Small intestine (tissue), 7 donors: Measurements from ENCODE around the gene RBM33. TPM values are rescaled to one million over a fixed set of nuclear protein-coding genes. Genes with fewer than 3 reads are reported as not detected.

Source experiments
- DNase-seq, 2 donors: peaks; one replicate each; pipeline versions ENCODE4 v3.0.0 to v3.0.0-alpha.2; 2013
- FAIRE-seq: peaks from 2 replicates; lab custom pipeline; 2012; peaks lifted over from hg19 to GRCh38; lab: Jason Lieb, UNC
- H3K27ac ChIP-seq, 3 donors: one replicate each; pipeline ENCODE4 v1.5.1; 2013; ENCODE audit warnings: low read length in 2 of 3, mild to moderate bottlenecking in 2 of 3, control low read depth in 1 of 3, inconsistent platforms in 1 of 3, low read depth in 1 of 3, moderate library complexity in 1 of 3
- H3K27me3 ChIP-seq, 3 donors: one replicate each; pipeline ENCODE4 v1.6.1; 2013; ENCODE audit warnings: low read length in 3 of 3, inconsistent platforms in 1 of 3; ENCODE audit not compliant: control insufficient read depth in 3 of 3, insufficient read depth in 3 of 3
- H3K36me3 ChIP-seq, 3 donors: one replicate each; pipeline ENCODE4 v1.6.1; 2013; ENCODE audit warnings: low read length in 3 of 3, inconsistent platforms in 1 of 3, low read depth in 1 of 3, mild to moderate bottlenecking in 1 of 3, moderate library complexity in 1 of 3; ENCODE audit not compliant: control insufficient read depth in 3 of 3, insufficient read depth in 2 of 3
- H3K4me1 ChIP-seq, 3 donors: one replicate each; pipeline ENCODE4 v1.6.1; 2013; ENCODE audit warnings: low read length in 2 of 3, inconsistent platforms in 1 of 3, low read depth in 1 of 3, mild to moderate bottlenecking in 1 of 3, moderate library complexity in 1 of 3; ENCODE audit not compliant: control insufficient read depth in 3 of 3, insufficient read depth in 2 of 3
- H3K4me3 ChIP-seq, 3 donors: one replicate each; pipeline ENCODE4 v1.5.1; 2013; ENCODE audit warnings: low read length in 3 of 3, control low read depth in 1 of 3, inconsistent platforms in 1 of 3, low read depth in 1 of 3, mild to moderate bottlenecking in 1 of 3, moderate library complexity in 1 of 3
- H3K9me3 ChIP-seq, 2 donors: one replicate each; pipeline ENCODE4 v1.6.1; 2013; ENCODE audit warnings: low read depth in 1 of 2, low read length in 1 of 2; ENCODE audit not compliant: control insufficient read depth in 2 of 2, insufficient read depth in 1 of 2
- WGBS, 3 donors: extraction: QIAGEN DNeasy Blood & Tissue Kit; methylation state at CpG; one replicate each; pipeline ENCODE4 v1.1.7; 2013; 5-methylcytosine and 5-hydroxymethylcytosine counted together
- polyA plus RNA-seq, 4 donors: library from polyadenylated mRNA; stranded (reverse) in 3 of 4; unstranded in 1 of 4; fragments of 200-250 nt in 3 of 4; fragments of 120-200 nt in 1 of 4; gene quantifications; one replicate each; pipeline versions ENCODE4 v1.2.1 to v1.2.3, GENCODE V29; 2013
- donor health status: healthy with polysubstance abuse.
- donor health status: control.
- donor health status: control.
- donor health status: Bipolar disorder and iron deficiency.
- donor health status: healthy.

Gene RBM33
- polyA plus RNA-seq, 4 donors: 7.8 to 39.7 (median 15.1) TPM

- Histone ChIP-seq H3K27ac (no peak overlapping the region), H3K36me3 (peaks cover under 1 to 27% (median 9%) of the 10 kb centered on the region in 3 donors), H3K9me3 (peaks cover 0 to 5% of the 10 kb centered on the region in 2 donors), H3K27me3 (peaks cover 0 to 9% (median 0%) of the 10 kb centered on the region in 3 donors), H3K4me1 (peaks cover 0 to 2% (median 0%) of the 10 kb centered on the region in 3 donors), H3K4me3 (no peak overlapping the region)
- DNase-seq: no peak
- 85 to 91% (median 89%) methylated on average over 10 of the region's 10 CpGs for WGBS, 3 donors
- FAIRE-seq: no peak
These were observed 142.0 kb downstream of the RBM33 start for GRCh38 chr7:155786491-155786890.

DNA sequence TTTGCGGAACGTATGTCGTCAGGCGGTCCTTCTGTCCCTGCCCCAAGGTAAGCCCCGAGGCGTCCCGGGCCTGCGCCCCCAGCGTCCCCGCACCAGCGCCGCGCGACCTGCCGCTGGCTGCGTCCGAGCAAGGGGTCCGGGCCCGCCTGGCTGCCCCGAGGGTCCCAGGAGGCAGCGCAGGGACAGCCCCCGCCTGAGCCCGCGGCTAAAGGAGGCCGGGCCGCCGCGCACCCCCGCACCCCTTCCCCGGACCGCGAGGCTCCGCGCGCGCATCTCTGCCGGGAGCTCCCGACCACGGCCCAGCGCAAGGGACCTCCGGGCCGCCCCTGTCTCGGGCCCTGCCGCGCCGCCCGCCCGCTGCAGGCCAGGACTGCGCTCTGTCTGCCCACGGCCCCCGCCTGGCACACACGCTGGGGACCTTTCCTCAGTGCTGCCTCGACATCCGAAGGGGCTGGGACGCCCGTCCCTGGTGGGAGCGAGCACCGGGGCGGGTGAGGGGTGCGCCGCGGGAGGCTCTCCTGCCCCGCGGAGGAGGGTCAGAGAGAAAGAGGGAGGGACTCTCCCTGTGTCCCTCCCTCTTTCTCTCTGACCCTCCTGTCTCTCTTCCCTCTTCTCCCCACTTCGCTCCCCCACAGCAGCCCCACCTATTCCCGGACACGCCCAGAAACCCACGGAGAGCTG is 142.8 kb downstream of the RBM33 start:
- FAIRE-seq (no peak), DNase-seq (peak in 1 of 2 donors; percentile 35)
- Histone ChIP-seq H3K9me3 (peaks cover 0 to 5% of the 10 kb centered on the region in 2 donors), H3K27ac (no peak overlapping the region), H3K4me3 (peak overlapping the region in 2 of 3 donors; percentile 13 to 15), H3K4me1 (peaks cover 0 to 2% (median 0%) of the 10 kb centered on the region in 3 donors), H3K27me3 (peaks cover 0 to 9% (median 0%) of the 10 kb centered on the region in 3 donors), H3K36me3 (peaks cover 0 to 23% (median 6%) of the 10 kb centered on the region in 3 donors)
- WGBS, 3 donors: 2 to 9% (median 6%) methylated on average over 50 to 68 of the region's 68 CpGs

DNA sequence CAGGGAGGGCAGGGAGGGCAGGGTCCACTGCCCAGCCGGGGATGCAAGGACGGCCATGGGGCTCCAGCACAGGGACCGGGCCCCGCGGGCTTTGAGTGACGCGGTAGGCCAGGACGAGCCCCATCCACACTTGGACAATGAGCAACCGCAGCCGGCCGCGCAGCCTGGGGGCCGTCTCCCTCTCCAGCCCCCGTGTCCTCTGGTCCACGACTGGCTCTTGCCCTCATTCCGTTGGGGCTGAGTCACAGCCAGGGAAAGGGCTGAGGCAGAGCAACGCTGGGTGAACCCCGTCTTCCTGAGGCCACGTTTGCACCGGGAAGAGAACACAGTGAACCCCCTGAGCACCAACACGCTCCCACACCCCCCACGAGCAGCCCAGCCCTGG is 144.1 kb downstream of the RBM33 start:
- WGBS, 3 donors: 76 to 89% (median 84%) methylated on average over 16 to 22 of the region's 22 CpGs

DNA sequence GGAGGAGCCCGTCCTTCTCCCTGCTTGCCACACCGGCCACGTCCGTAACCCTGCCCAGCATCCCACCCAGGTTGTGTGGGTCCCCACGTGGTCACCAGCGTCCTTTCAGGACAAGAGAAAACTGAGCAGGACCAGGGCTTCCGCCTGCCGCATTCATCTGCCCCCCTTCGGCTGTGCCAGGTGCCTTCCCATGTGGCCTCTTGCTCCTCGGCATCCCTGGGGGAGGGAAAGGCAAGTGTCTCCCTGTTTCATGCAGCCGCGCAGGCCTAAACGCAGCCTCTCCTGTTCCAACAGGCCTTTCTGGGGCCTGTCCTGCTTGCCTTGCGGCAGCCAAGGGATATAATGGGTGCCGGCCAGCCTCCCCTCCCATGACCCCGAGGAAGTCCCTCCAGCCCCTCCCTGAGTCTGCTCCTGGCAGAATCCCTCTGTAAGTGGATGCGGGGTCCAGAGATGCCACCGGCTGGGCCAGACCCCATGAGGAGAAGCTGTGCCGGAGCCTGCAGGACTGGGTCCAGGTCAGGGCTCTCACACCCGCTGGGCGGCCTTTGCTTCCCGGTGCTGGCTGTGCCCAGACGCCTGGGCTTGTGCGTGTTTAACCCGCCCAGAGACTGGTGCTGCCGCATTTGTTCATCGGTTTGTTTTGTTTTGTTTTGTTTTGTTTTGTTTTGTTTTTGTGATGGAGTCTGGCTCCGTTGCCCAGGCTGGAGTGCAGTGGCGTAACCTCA is 144.7 kb downstream of the RBM33 start:
- peaks cover 0 to 5% of the 10 kb centered on the region in 2 donors for H3K9me3 ChIP-seq
- 82 to 87% (median 87%) methylated on average over 28 to 29 of the region's 29 CpGs for WGBS, 3 donors
- peaks cover 0 to 2% (median 0%) of the 10 kb centered on the region in 3 donors for H3K4me1 ChIP-seq
- no peak overlapping the region for H3K4me3 ChIP-seq
- H3K36me3 ChIP-seq: peaks cover 0 to 8% (median 2%) of the 10 kb centered on the region in 3 donors
- H3K27ac ChIP-seq: no peak overlapping the region
- FAIRE-seq (no peak), DNase-seq (no peak)
- H3K27me3 ChIP-seq: peaks cover 0 to 9% (median 0%) of the 10 kb centered on the region in 3 donors

More for the DNA sequence above, 144.1 kb downstream of the RBM33 start:
- no peak overlapping the region for H3K27ac ChIP-seq
- peaks cover 0 to 2% (median 0%) of the 10 kb centered on the region in 3 donors for H3K4me1 ChIP-seq
- DNase-seq: no peak
- no peak overlapping the region for H3K4me3 ChIP-seq
- peaks cover 0 to 9% (median 0%) of the 10 kb centered on the region in 3 donors for H3K27me3 ChIP-seq
- H3K36me3 ChIP-seq: peaks cover 0 to 13% (median 2%) of the 10 kb centered on the region in 3 donors
- no peak for FAIRE-seq
- peaks cover 0 to 5% of the 10 kb centered on the region in 2 donors for H3K9me3 ChIP-seq

GRCh38 chr7:155790666-155791065 is 146.2 kb downstream of the RBM33 start:
- Histone ChIP-seq H3K4me1 (peaks cover 0 to 2% (median 0%) of the 10 kb centered on the region in 3 donors), H3K9me3 (peaks cover 0 to 3% of the 10 kb centered on the region in 2 donors), H3K27ac (no peak overlapping the region), H3K27me3 (peaks cover 0 to 9% (median 3%) of the 10 kb centered on the region in 3 donors), H3K36me3 (no peaks in the 10 kb centered on the region), H3K4me3 (no peak overlapping the region)
- DNase-seq: no peak
- 55 to 61% (median 58%) methylated on average over 8 of the region's 8 CpGs for WGBS, 3 donors
- no peak for FAIRE-seq

GRCh38 chr7:155791214-155791737 is 146.8 kb downstream of the RBM33 start:
- FAIRE-seq (no peak), DNase-seq (no peak)
- H3K9me3 ChIP-seq: peaks cover 0 to 2% of the 10 kb centered on the region in 2 donors
- WGBS, 3 donors: 80 to 83% (median 83%) methylated on average over 19 of the region's 19 CpGs
- H3K4me3 ChIP-seq: no peak overlapping the region
- peaks cover 0 to 2% (median 0%) of the 10 kb centered on the region in 3 donors for H3K4me1 ChIP-seq
- H3K27me3 ChIP-seq: peaks cover 0 to 15% (median 4%) of the 10 kb centered on the region in 3 donors
- H3K36me3 ChIP-seq: no peaks in the 10 kb centered on the region
- no peak overlapping the region for H3K27ac ChIP-seq

DNA sequence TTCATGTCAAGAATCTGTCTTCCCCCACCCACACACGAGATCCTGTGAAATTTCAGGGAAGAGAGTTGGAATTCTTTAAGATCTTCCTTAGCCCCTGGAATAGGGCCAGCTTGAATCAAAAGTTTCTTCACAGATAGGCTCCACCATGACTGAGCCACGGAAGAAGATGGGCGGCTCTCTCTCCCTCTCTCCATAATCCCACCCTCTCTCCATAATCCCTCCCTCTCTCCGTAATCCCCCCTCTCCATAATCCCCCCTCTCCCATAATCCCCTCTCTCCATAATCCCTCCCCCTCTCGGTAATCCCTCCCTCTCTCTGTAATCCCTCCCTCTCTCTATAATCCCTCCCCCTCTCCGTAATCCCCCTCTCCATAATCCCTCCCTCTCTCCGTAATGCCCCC is 147.4 kb downstream of the RBM33 start:
- Histone ChIP-seq H3K4me3 (no peak overlapping the region), H3K4me1 (peaks cover 0 to 2% (median 2%) of the 10 kb centered on the region in 3 donors), H3K27ac (no peak overlapping the region), H3K36me3 (no peaks in the 10 kb centered on the region), H3K27me3 (peaks cover 0 to 17% (median 4%) of the 10 kb centered on the region in 3 donors), H3K9me3 (peaks cover 0 to 2% of the 10 kb centered on the region in 2 donors)
- 70 to 80% (median 76%) methylated on average over 6 of the region's 7 CpGs for WGBS, 3 donors
- no peak for DNase-seq
- no peak for FAIRE-seq

GRCh38 chr7:155792315-155792960 is 148.0 kb downstream of the RBM33 start:
- Histone ChIP-seq H3K4me1 (peaks cover 0 to 3% (median 0%) of the 10 kb centered on the region in 3 donors), H3K27ac (no peak overlapping the region), H3K27me3 (peaks cover 0 to 15% (median 4%) of the 10 kb centered on the region in 3 donors), H3K9me3 (peaks cover 0 to 2% of the 10 kb centered on the region in 2 donors), H3K4me3 (no peak overlapping the region), H3K36me3 (no peaks in the 10 kb centered on the region)
- FAIRE-seq (no peak), DNase-seq (no peak)
- WGBS, 3 donors: 87 to 90% (median 88%) methylated on average over 14 of the region's 14 CpGs
